ENCODE measurements around the gene CT47A7.
"Not testable (repeated sequence)": the region's sequence is repeated elsewhere in the genome, so short reads cannot be mapped to it uniquely, and the experiment has no call there.

Gene CT47A7

GRCh38 chrX:120956500-120956899 is at the start of gene CT47A7:
Gene CT47A7 (minus strand): TSS chrX:120956600. CDS start chrX:120956345, 255 bp downstream.
- not testable (repeated sequence) for DNase-seq (ENCODE audit: low read depth, low spot score)

DNA sequence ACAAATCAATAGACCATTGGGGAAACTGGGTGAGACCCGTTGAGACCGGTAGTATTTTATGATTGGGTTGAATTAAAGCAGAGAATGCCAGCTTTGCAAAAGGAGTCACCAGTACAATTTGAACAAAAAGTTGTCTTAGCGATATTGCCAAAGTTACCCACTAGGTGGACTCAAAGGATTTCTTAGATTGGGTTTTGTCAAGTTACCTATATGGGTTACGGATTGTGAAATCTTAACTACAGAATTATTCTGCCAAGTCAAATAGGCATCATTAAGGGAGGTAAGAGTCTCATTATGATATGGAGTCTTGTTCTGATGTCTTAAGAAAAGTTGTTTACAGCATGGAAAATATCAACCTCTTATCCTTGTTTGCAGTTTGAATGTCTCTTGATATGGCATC is 44.2 kb upstream of the CT47A7 start:
- DNase-seq (ENCODE audit: low read depth, low spot score), result no peak

GRCh38 chrX:120999413-120999812 is 43.0 kb upstream of the CT47A7 start:
- no peak for DNase-seq (ENCODE audit: low read depth, low spot score)

DNA sequence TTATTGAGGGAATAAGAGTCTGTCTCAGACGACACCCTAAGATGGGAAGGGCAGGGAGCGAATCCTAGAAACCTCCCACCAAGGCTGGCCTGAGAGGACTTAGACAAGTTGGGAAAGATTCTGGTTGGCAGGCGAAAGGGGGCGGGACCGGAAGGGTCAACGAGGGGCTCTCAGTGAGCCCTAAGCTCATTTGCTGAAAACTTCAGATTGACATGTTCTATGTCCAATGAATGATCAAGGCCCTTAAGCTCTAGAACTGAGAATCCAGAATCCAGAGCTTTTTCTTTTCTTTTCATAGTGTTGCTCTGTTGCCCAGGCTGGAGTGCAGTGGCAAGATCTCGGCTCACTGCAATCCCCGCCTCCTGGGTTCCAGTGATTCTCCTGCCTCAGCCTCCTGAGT is 29.3 kb upstream of the CT47A7 start, which contains the start of gene CT47A1:
Gene CT47A1 (minus strand): TSS at position 101 of the 400 bp plus-strand sequence. CDS start 231 bp downstream, outside the sequence.
- not testable (repeated sequence) for DNase-seq (ENCODE audit: low read depth, low spot score)

Data from activated CD4-positive, CD25-positive, alpha-beta regulatory T cell treated with anti-CD3 and anti-CD28 coated beads, Interleukin-2, amount 50 U/mL, for 16 hours (primary cell).